ENCODE measurements around the gene SEC24A. TPM values are rescaled to one million over a fixed set of nuclear protein-coding genes. Genes with fewer than 3 reads are reported as not detected.

SEC24A gene
- total RNA-seq, 1 experiment from 2014 or later, result 30.4 TPM

GRCh38 chr5:134638760-134639201, 9.8 kb upstream of the SEC24A start:
- no peak overlapping the region for H3K56ac ChIP-seq (ENCODE audit: insufficient read length, low read depth, low read length)
- no peak overlapping the region for H2BK20ac ChIP-seq (ENCODE audit: low read depth, low read length, poor library complexity, severe bottlenecking)
- Mint-ChIP-seq H3K27ac (peak overlapping the region in 1 of 3 experiments; percentile 83; a peak in 1 of 7 replicates), H3K9me3 (no peaks in the 10 kb centered on the region), H3K4me3 (no peak overlapping the region), H3K36me3 (ENCODE audit: insufficient read depth in 1 of 3, low read depth in 3 of 3) (no peaks in the 10 kb centered on the region), H3K27me3 (ENCODE audit: low read depth) (no peaks in the 10 kb centered on the region), H3K4me1 (peaks cover 4% of the 10 kb centered on the region in 2 experiments; a peak in 2 of 4 replicates)
- DNase-seq, result no peak
- no CpG with 5 or more reads among the region's 4 CpGs for WGBS (ENCODE audit: extremely low coverage, insufficient read length, low lambda C conversion rate)
- no peaks in the 10 kb centered on the region for H3K23me2 ChIP-seq (ENCODE audit: insufficient read length, low read depth, low read length, poor library complexity, severe bottlenecking)
- no peak overlapping the region for H3K14ac ChIP-seq (ENCODE audit: insufficient read depth, low read length)
- no peak overlapping the region for H2BK5ac ChIP-seq (ENCODE audit: insufficient read length, low read length)
- H3K9ac ChIP-seq (ENCODE audit: extremely low read depth, insufficient read length, low read length), result no peak overlapping the region
- H3K79me2 ChIP-seq (ENCODE audit: insufficient read depth, low read length), result no peaks in the 10 kb centered on the region
- no peak overlapping the region for H3T11ph ChIP-seq (ENCODE audit: low read length)
- no peak overlapping the region for H2BK120ac ChIP-seq (ENCODE audit: low read depth, low read length, poor library complexity, severe bottlenecking)
- no peak overlapping the region for H2AFZ ChIP-seq (ENCODE audit: low read length)
- H3K4me1 ChIP-seq (ENCODE audit: insufficient read depth, low read length), result no peaks in the 10 kb centered on the region
- H3K79me1 ChIP-seq (ENCODE audit: insufficient read depth, low read depth, low read length, poor library complexity, severe bottlenecking), result no peaks in the 10 kb centered on the region
- H2BK15ac ChIP-seq (ENCODE audit: low read depth, low read length), result no peak overlapping the region
- no peaks in the 10 kb centered on the region for H3K27me3 ChIP-seq (ENCODE audit: insufficient read depth, low read length)
- no peaks in the 10 kb centered on the region for H3K9me3 ChIP-seq (ENCODE audit: control insufficient read depth, low read depth, low read length)
- H4K8ac ChIP-seq (replicated peaks; ENCODE audit: insufficient read length, low read depth, low read length), result no peak overlapping the region
- no peak overlapping the region for H3K18ac ChIP-seq (ENCODE audit: insufficient read length, low read depth, low read length)
- no peak overlapping the region for H3K4ac ChIP-seq (ENCODE audit: low read depth, low read length)
- H2AK5ac ChIP-seq (ENCODE audit: insufficient read length, low read length), result no peak overlapping the region
- no peak overlapping the region for H4K91ac ChIP-seq (ENCODE audit: insufficient read length, low read depth, low read length)
- H4K20me1 ChIP-seq (ENCODE audit: control insufficient read depth, insufficient read depth, insufficient read length), result no peaks in the 10 kb centered on the region
- H4K5ac ChIP-seq (ENCODE audit: insufficient read length, low read depth, low read length), result no peak overlapping the region
- H3K4me2 ChIP-seq (ENCODE audit: insufficient read depth, insufficient read length, low read length), result no peak overlapping the region
- TF ChIP-seq, protein P1, sequence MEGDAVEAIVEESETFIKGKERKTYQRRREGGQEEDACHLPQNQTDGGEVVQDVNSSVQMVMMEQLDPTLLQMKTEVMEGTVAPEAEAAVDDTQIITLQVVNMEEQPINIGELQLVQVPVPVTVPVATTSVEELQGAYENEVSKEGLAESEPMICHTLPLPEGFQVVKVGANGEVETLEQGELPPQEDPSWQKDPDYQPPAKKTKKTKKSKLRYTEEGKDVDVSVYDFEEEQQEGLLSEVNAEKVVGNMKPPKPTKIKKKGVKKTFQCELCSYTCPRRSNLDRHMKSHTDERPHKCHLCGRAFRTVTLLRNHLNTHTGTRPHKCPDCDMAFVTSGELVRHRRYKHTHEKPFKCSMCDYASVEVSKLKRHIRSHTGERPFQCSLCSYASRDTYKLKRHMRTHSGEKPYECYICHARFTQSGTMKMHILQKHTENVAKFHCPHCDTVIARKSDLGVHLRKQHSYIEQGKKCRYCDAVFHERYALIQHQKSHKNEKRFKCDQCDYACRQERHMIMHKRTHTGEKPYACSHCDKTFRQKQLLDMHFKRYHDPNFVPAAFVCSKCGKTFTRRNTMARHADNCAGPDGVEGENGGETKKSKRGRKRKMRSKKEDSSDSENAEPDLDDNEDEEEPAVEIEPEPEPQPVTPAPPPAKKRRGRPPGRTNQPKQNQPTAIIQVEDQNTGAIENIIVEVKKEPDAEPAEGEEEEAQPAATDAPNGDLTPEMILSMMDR (conservative IDR thresholded peaks at IDR 0.05), result no peak
- H2BK12ac ChIP-seq (ENCODE audit: insufficient read length, low read depth, low read length), result no peak overlapping the region
- no peak overlapping the region for H3K27ac ChIP-seq (ENCODE audit: insufficient read length, low read depth, low read length)
- H3K23ac ChIP-seq (ENCODE audit: insufficient read length, low read depth, low read length), result no peak overlapping the region
